Right lobe of liver (tissue), 6 donors: ENCODE results near the gene INAVA. TPM values are rescaled to one million over a fixed set of nuclear protein-coding genes. Genes with fewer than 3 reads are reported as not detected.

Experiments used
- ATAC-seq, 4 donors: fragments of 200-7000 bp; cut with Tn5 transposase; one replicate each; pipeline ENCODE4 v1.9.1; 2020; ENCODE audit warnings: mild to moderate bottlenecking in 4 of 4, moderate library complexity in 4 of 4
- DNase-seq, 3 donors: peaks; one replicate each; pipeline ENCODE4 v3.0.0-alpha.2; 2020
- H3K27ac ChIP-seq, 3 donors: fragments of 200-600 bp; one replicate each; pipeline ENCODE4 v1.8.0; 2022
- H3K27me3 ChIP-seq, 2 donors: fragments of 200-600 bp; one replicate each; pipeline ENCODE4 v1.8.0; 2022
- H3K36me3 ChIP-seq, 4 donors: fragments of 200-600 bp; sonication (generic) in 1 of 4; one replicate each; pipeline versions ENCODE4 v1.5.1 to v1.8.0; 2017 to 2022; ENCODE audit warnings: control low read depth in 1 of 4
- H3K4me1 ChIP-seq, 4 donors: fragments of 200-600 bp; sonication (generic) in 1 of 4; one replicate each; pipeline versions ENCODE4 v1.5.1 to v1.8.0; 2017 to 2022; ENCODE audit warnings: control low read depth in 1 of 4
- H3K4me3 ChIP-seq, 3 donors: fragments of 200-600 bp; one replicate each; pipeline ENCODE4 v1.8.0; 2022
- H3K9me3 ChIP-seq, 4 donors: fragments of 200-600 bp; sonication (generic) in 1 of 4; one replicate each; pipeline versions ENCODE4 v1.5.1 to v1.8.0; 2017 to 2022; ENCODE audit warnings: control low read depth in 1 of 4
- POLR2A ChIP-seq: fragments of 450-650 bp; IDR thresholded peaks from one replicate; pipeline ENCODE4 v1.6.1; 2017; ENCODE audit warnings: antibody characterized with exemption, mild to moderate bottlenecking
- WGBS: methylation state at CpG from one replicate; pipeline ENCODE4 v1.1.6; 2018; ENCODE audit warnings: low coverage, low lambda C conversion rate; ENCODE audit not compliant: insufficient coverage; ENCODE audit errors: missing lambda C conversion rate; 5-methylcytosine and 5-hydroxymethylcytosine counted together
- intact Hi-C, 2 donors: fragments of 100-400 bp; cut with DNase I; formaldehyde crosslinking; loops; one replicate each; pipeline versions ENCODE4 v1.11.2 to v1.14.1; 2022
- total RNA-seq, 6 experiments: library from RNA; depleted of rRNA in 2 of 6; stranded (reverse); fragments of >200 nt in 2 of 6; fragmentation: NEBNext Ultra II Directional in 3 of 6; extraction: Animal tissue kit (Norgen Biotek cat#: 25700) in 3 of 6; gene quantifications; one replicate each; pipeline versions ENCODE4 v1.1.0 to v1.2.4, GENCODE V29; 2016 to 2023
- TF ChIP-seq, protein P1 (sequence below), 4 donors: fragments of 200-600 bp in 3 of 4; fragments of 450-650 bp in 1 of 4; IDR thresholded peaks; one replicate each; pipeline versions ENCODE4 v1.5.1 to v1.8.0; 2016 to 2022; ENCODE audit warnings: antibody characterized with exemption in 4 of 4, mild to moderate bottlenecking in 2 of 4
- donor health status: DM: no; HTN: yes; CAD: no.
- donor health status: DM: no; HTN: no; CAD: no.
- donor health status: DM: no; HTN: no; CAD: no.
- donor health status: DM: no; HTN: yes; CAD: no.
- donor health status: DM: no; HTN: yes; CAD: no.

INAVA gene
- total RNA-seq, 6 experiments from 2014 or later: 0.29 to 0.55 (median 0.41) TPM

DNA sequence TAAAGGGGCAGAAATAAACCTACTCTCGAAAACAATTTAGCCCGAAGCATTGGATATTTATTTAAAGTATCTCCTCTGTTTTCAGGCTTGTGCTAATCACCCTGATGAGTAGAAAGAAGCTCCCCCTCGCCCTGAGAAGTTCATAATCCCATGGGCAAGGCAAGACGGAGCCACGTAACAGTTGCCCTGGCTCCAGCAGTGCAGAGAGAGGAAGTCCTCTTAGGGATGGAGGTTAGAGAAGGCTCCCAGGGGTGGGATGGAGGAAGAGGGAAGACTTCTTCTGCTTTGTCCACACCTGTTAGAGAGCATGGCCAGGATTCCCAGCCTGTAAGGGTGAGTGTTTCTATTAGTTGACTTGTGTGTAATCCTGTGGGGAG, 25.3 kb upstream of the INAVA start:
- DNase-seq: no peak
- Histone ChIP-seq H3K4me3 (no peak overlapping the region), H3K9me3 (no peaks in the 10 kb centered on the region), H3K36me3 (no peaks in the 10 kb centered on the region), H3K27me3 (peaks cover 9 to 19% of the 10 kb centered on the region in 2 donors), H3K4me1 (peaks cover 0 to 8% (median 0%) of the 10 kb centered on the region in 4 donors), H3K27ac (no peak overlapping the region)
- no peak for ATAC-seq
- intact Hi-C loops: no loop called here
- 77% methylated on average over 5 of the region's 5 CpGs for WGBS
- TF ChIP-seq POLR2A: no peak
- TF ChIP-seq, protein P1, sequence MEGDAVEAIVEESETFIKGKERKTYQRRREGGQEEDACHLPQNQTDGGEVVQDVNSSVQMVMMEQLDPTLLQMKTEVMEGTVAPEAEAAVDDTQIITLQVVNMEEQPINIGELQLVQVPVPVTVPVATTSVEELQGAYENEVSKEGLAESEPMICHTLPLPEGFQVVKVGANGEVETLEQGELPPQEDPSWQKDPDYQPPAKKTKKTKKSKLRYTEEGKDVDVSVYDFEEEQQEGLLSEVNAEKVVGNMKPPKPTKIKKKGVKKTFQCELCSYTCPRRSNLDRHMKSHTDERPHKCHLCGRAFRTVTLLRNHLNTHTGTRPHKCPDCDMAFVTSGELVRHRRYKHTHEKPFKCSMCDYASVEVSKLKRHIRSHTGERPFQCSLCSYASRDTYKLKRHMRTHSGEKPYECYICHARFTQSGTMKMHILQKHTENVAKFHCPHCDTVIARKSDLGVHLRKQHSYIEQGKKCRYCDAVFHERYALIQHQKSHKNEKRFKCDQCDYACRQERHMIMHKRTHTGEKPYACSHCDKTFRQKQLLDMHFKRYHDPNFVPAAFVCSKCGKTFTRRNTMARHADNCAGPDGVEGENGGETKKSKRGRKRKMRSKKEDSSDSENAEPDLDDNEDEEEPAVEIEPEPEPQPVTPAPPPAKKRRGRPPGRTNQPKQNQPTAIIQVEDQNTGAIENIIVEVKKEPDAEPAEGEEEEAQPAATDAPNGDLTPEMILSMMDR (IDR thresholded peaks at IDR 0.05): no peak

DNA sequence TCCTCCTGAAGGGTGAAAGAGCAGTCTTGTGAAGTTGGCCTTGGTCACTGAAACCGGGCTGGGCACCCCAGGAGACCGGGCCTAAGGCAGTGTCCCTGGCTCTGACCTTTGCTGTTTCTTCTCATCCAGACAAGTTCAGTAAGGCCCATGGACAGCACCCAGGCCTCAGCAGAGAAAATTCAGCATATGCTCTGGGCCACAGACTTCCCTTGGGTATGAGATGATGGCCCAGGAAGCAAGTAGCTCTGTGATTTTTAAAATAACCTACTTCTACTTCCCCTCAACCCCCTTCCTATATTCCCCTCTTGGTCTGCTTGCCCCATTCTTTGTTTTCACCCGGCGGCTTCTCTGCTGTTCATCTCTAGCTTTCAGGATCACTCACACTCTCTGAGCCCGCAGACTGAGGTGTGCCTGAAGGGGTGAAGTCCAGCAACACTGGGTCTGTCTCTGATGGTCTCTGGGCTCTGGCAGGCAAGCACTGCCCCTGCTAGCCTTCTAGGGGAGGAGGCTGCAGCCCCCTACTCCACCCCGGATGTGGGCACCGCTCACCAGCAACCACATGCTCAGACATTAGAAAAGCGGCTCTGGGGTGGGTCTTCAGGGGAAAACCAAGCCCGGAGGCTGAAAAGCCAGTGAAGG, 24.8 kb upstream of the INAVA start:
- TF ChIP-seq, protein P1 (IDR thresholded peaks at IDR 0.05): no peak
- TF ChIP-seq POLR2A: no peak
- no peak overlapping the region for H3K27ac ChIP-seq
- no peak overlapping the region for H3K4me3 ChIP-seq
- 40% methylated on average over 4 of the region's 9 CpGs for WGBS
- peak in 2 of 4 donors; percentile 10 to 13 for ATAC-seq
- DNase-seq: no peak
- peaks cover 0 to 8% (median 0%) of the 10 kb centered on the region in 4 donors for H3K4me1 ChIP-seq
- peaks cover 9 to 19% of the 10 kb centered on the region in 2 donors for H3K27me3 ChIP-seq
- no peaks in the 10 kb centered on the region for H3K36me3 ChIP-seq
- H3K9me3 ChIP-seq: no peaks in the 10 kb centered on the region
- intact Hi-C loops: no loop called here

DNA sequence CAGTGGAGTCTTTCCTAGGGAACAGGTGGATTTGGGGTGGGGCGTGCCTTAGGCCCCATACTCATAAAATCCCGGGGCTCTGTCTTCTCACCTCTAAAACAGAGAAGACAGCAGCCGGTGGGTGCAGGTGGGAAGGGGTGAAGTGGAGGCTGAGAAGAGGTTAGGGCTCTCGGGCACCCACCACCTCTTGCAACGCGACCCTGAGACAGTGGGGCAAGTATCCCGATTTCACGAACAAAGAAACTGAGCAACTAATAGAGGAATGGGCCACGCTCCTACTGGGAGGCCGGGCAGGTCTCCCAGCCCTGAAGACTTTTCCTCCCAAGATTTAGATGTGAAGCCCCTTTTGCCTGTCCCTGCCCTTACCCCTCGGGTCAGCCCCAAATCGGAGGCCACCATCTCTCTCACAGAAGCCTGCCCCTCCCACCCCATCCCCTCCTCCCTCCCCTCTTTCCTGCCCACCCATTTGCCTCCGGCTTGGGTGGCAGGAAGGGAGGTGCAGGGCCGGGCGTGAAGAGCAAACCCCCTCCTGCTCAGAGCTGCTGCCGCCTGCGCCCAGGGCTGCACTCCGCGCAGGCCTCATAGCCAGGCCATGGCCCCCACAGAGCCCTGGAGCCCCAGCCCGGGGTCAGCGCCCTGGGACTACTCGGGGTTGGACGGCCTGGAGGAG, 22.1 kb upstream of the INAVA start, which contains the start of gene GPR25:
Gene GPR25, plus strand, starts transcription at position 536 of the 670 bp plus-strand sequence. Its CDS starts 57 bp downstream, at position 593.
- Histone ChIP-seq H3K9me3 (no peaks in the 10 kb centered on the region), H3K4me3 (peak within 1 kb of the TSS in 1 of 3 donors; percentile 21), H3K4me1 (peaks cover 0 to 8% (median 0%) of the 10 kb centered on the region in 4 donors), H3K27ac (no peak within 1 kb of the TSS), H3K36me3 (no peaks in the 10 kb centered on the region), H3K27me3 (peaks cover 12 to 19% of the 10 kb centered on the region in 2 donors)
- intact Hi-C loops: no loop called here
- TF ChIP-seq POLR2A: no peak
- TF ChIP-seq, protein P1 (IDR thresholded peaks at IDR 0.05): no peak
- DNase-seq: no peak
- 77% methylated on average over 5 of the region's 23 CpGs for WGBS
- peak in 1 of 4 donors; percentile 24 for ATAC-seq

DNA sequence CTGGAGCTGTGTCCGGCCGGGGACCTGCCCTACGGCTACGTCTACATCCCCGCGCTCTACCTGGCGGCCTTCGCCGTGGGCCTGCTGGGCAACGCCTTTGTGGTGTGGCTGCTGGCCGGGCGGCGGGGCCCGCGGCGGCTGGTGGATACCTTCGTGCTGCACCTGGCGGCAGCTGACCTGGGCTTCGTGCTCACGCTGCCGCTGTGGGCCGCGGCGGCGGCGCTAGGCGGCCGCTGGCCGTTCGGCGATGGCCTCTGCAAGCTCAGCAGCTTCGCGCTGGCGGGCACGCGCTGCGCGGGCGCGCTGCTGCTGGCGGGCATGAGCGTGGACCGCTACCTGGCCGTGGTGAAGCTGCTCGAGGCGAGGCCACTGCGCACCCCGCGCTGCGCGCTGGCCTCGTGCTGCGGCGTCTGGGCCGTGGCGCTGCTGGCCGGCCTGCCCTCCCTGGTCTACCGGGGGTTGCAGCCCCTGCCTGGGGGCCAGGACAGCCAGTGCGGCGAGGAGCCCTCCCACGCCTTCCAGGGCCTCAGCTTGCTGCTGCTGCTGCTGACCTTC, 21.5 kb upstream of the INAVA start:
- peak overlapping the region in 1 of 3 donors; percentile 21 for H3K4me3 ChIP-seq
- ATAC-seq (peak in 3 of 4 donors; percentile 27 to 53 (median 37)), DNase-seq (no peak)
- 10% methylated on average over 4 of the region's 61 CpGs for WGBS
- peaks cover 12 to 19% of the 10 kb centered on the region in 2 donors for H3K27me3 ChIP-seq
- H3K4me1 ChIP-seq: peaks cover 0 to 8% (median 0%) of the 10 kb centered on the region in 4 donors
- H3K36me3 ChIP-seq: no peaks in the 10 kb centered on the region
- intact Hi-C loops: no loop called here
- TF ChIP-seq POLR2A: no peak
- TF ChIP-seq, protein P1 (IDR thresholded peaks at IDR 0.05): no peak
- H3K9me3 ChIP-seq: no peaks in the 10 kb centered on the region
- no peak overlapping the region for H3K27ac ChIP-seq
